ENCODE data around the gene NFKBIL1. TPM values are rescaled to one million over a fixed set of nuclear protein-coding genes. Genes with fewer than 3 reads are reported as not detected.

The NFKBIL1 gene
- total and polyA plus RNA-seq, 2 of the 4 experiments (the other 2 are of a cell fraction), result 7.8 to 10.8 TPM

- TF ChIP-seq BHLHE40 (IDR thresholded peaks at IDR 0.05; ENCODE audit: low read depth, low read length), result no peak
- no peak overlapping the region for H3K4me2 ChIP-seq (ENCODE audit: low read depth, low read length)
- no peak overlapping the region for H4K91ac ChIP-seq (ENCODE audit: insufficient read depth, low read depth, low read length)
- peaks cover 52% of the 10 kb centered on the region for H3K36me3 ChIP-seq (ENCODE audit: control insufficient read depth, insufficient read depth, low read length)
- no peak overlapping the region for H3K9ac ChIP-seq (ENCODE audit: low read depth, low read length)
- intact Hi-C loops (cut with micrococcal nuclease), result loop anchor here (5.0 kb wide), 1 partner anchor 37 kb away; no protein-coding TSS in a partner anchor
- no peaks in the 10 kb centered on the region for H3K9me3 ChIP-seq (ENCODE audit: control insufficient read depth, insufficient read depth, low read length)
- no peak for ATAC-seq (ENCODE audit: low read depth)
- no peak overlapping the region for H3K14ac ChIP-seq (replicated peaks; ENCODE audit: low read depth, low read length)
- H3K27me3 ChIP-seq (ENCODE audit: control insufficient read depth, insufficient read depth, low read length), result no peaks in the 10 kb centered on the region
- H2AK5ac ChIP-seq (ENCODE audit: low read depth, low read length), result no peak overlapping the region
- no peak overlapping the region for H2BK5ac ChIP-seq (ENCODE audit: low read depth, low read length, poor library complexity, severe bottlenecking)
- H3K27ac ChIP-seq (ENCODE audit: insufficient read depth, low read length), result no peak overlapping the region
- peaks cover 10% of the 10 kb centered on the region for H3K4me1 ChIP-seq (ENCODE audit: control insufficient read depth, insufficient read depth, low read length)
- H2AFZ ChIP-seq (replicated peaks; ENCODE audit: low read length, poor library complexity), result no peak overlapping the region
- BruUV-seq (replicated peaks), result no TSS peak
- no peak for DNase-seq
- CTCF ChIA-PET, result no interaction called here
- dilution Hi-C loops (cut with HindIII; ENCODE audit: low sequenced_read_pairs, unreplicated experiment), result no loop called here
- no CpG with 5 or more reads among the region's 12 CpGs for WGBS, 2 experiments (ENCODE audit: extremely low coverage in 2 of 2, insufficient read length in 1 of 2)
- no peak overlapping the region for H3K4ac ChIP-seq (ENCODE audit: low read depth, low read length)
- H2BK120ac ChIP-seq (ENCODE audit: low read depth, low read length), result no peak overlapping the region
- H3K79me1 ChIP-seq (ENCODE audit: low read depth in 1 of 2, low read length in 2 of 2), result peaks cover 18 to 61% of the 10 kb centered on the region in 2 experiments; a peak in 3 of 4 replicates
- H2BK15ac ChIP-seq (ENCODE audit: low read depth, low read length), result no peak overlapping the region
- in situ Hi-C loops (cut with MboI; ENCODE audit: low sequenced_read_pairs), result no loop called here
- POLR2A ChIA-PET (ENCODE audit: unreplicated experiment), result no interaction called here
- H3K56ac ChIP-seq (ENCODE audit: extremely low read depth, insufficient read depth, low read length), result no peak overlapping the region
- H4K8ac ChIP-seq (ENCODE audit: low read depth in 2 of 2, low read length in 2 of 2), result no peak overlapping the region
- H2BK20ac ChIP-seq (ENCODE audit: low read depth, low read length), result no peak overlapping the region
- H2AK9ac ChIP-seq (replicated peaks; ENCODE audit: low read depth, low read length, poor library complexity), result no peak overlapping the region
- no peak overlapping the region for H4K5ac ChIP-seq (ENCODE audit: low read depth, low read length)
- H4K20me1 ChIP-seq (ENCODE audit: insufficient read depth, low read length), result peaks cover 59% of the 10 kb centered on the region
- peaks cover 20% of the 10 kb centered on the region for H3K9me1 ChIP-seq (ENCODE audit: insufficient read depth, low read length)
- H3K4me3 ChIP-seq (ENCODE audit: insufficient read depth, low read depth, low read length), result no peak overlapping the region
- H3K23ac ChIP-seq (ENCODE audit: low read depth, low read length), result no peak overlapping the region
- H3K18ac ChIP-seq (ENCODE audit: low read depth, low read length), result no peak overlapping the region
Measured at GRCh38 chr6:31529329-31530150, 17.9 kb upstream of the NFKBIL1 start.

Data from IMR-90 (cell line).